Osteoblast (primary cell): Measurements from ENCODE around the gene SMG7. TPM values are rescaled to one million over a fixed set of nuclear protein-coding genes. Genes with fewer than 3 reads are reported as not detected.

Experiments used
- DNase-seq: peaks from one replicate; pipeline ENCODE4 v3.0.0; 2011; ENCODE audit warnings: low spot score, mixed read lengths; ENCODE audit not compliant: insufficient read length; ENCODE audit errors: missing footprints
- H2AFZ ChIP-seq: 2 replicates; pipeline ENCODE4 v1.6.0; 2011; ENCODE audit warnings: mild to moderate bottlenecking, low read length
- H3K27ac ChIP-seq: 2 replicates; pipeline ENCODE4 v1.5.1; 2011; ENCODE audit warnings: mild to moderate bottlenecking, low read depth, low read length, moderate library complexity
- H3K27me3 ChIP-seq: 2 replicates; pipeline ENCODE4 v1.6.0; 2012; ENCODE audit warnings: mild to moderate bottlenecking, control low read depth, inconsistent platforms, low read length, moderate library complexity; ENCODE audit not compliant: insufficient read depth
- H3K36me3 ChIP-seq: 2 replicates; pipeline ENCODE4 v1.5.1; 2011; ENCODE audit warnings: mild to moderate bottlenecking, low read length, control low read depth, moderate library complexity; ENCODE audit not compliant: insufficient read depth
- H3K4me1 ChIP-seq: 2 replicates; pipeline ENCODE4 v1.5.1; 2011; ENCODE audit warnings: mild to moderate bottlenecking, low read length, control low read depth, moderate library complexity; ENCODE audit not compliant: insufficient read depth
- H3K4me2 ChIP-seq: 2 replicates; pipeline ENCODE4 v1.6.0; 2011; ENCODE audit warnings: mild to moderate bottlenecking, low read length; ENCODE audit not compliant: insufficient read depth
- H3K4me3 ChIP-seq: fragments of 200-600 bp; sonication (generic); 3 replicates; pipeline ENCODE4 v1.5.1; 2012; ENCODE audit warnings: mild to moderate bottlenecking, low read length, inconsistent platforms; ENCODE audit not compliant: insufficient read depth
- H3K79me2 ChIP-seq: 2 replicates; pipeline ENCODE4 v1.6.0; 2012; ENCODE audit warnings: mild to moderate bottlenecking, low read length, control low read depth, inconsistent platforms; ENCODE audit not compliant: insufficient read depth
- H3K9me3 ChIP-seq: 2 replicates; pipeline ENCODE4 v1.5.1; 2011; ENCODE audit warnings: low read depth, low read length, control low read depth
- H4K20me1 ChIP-seq: 2 replicates; pipeline ENCODE4 v1.6.0; 2012; ENCODE audit warnings: mild to moderate bottlenecking, low read length, control low read depth; ENCODE audit not compliant: insufficient read depth
- CTCF ChIP-seq: IDR thresholded peaks from 2 replicates; pipeline ENCODE4 v1.5.1; 2011; ENCODE audit warnings: mild to moderate bottlenecking, low read depth, low read length, moderate library complexity; ENCODE audit errors: extremely low read depth
- total RNA-seq: library from RNA; depleted of rRNA; stranded (reverse); fragments of >200 nt; gene quantifications from 2 replicates; pipeline ENCODE4 v1.2.3, GENCODE V29; 2012

The SMG7 gene
- total RNA-seq, 1 donor, result 25.0 TPM

GRCh38 chr1:183457449-183457848, 14.8 kb upstream of the SMG7 start:
- no peak overlapping the region for H3K27ac ChIP-seq
- TF ChIP-seq CTCF, result no peak
- no peak overlapping the region for H3K4me2 ChIP-seq
- no peaks in the 10 kb centered on the region for H4K20me1 ChIP-seq
- no peak for DNase-seq
- no peak overlapping the region for H2AFZ ChIP-seq
- no peaks in the 10 kb centered on the region for H3K36me3 ChIP-seq
- no peak overlapping the region for H3K4me3 ChIP-seq
- peaks cover 10% of the 10 kb centered on the region for H3K27me3 ChIP-seq
- H3K4me1 ChIP-seq, result no peaks in the 10 kb centered on the region
- H3K9me3 ChIP-seq, result no peaks in the 10 kb centered on the region
- H3K79me2 ChIP-seq, result no peaks in the 10 kb centered on the region

GRCh38 chr1:183460596-183460995, 11.7 kb upstream of the SMG7 start:
- no peaks in the 10 kb centered on the region for H3K36me3 ChIP-seq
- H3K27ac ChIP-seq, result no peak overlapping the region
- no peak overlapping the region for H2AFZ ChIP-seq
- no peaks in the 10 kb centered on the region for H3K4me1 ChIP-seq
- H3K4me3 ChIP-seq, result no peak overlapping the region
- H3K4me2 ChIP-seq, result no peak overlapping the region
- H3K27me3 ChIP-seq, result peaks cover 24% of the 10 kb centered on the region
- TF ChIP-seq CTCF, result no peak
- H3K79me2 ChIP-seq, result no peaks in the 10 kb centered on the region
- no peaks in the 10 kb centered on the region for H3K9me3 ChIP-seq
- no peak for DNase-seq
- no peaks in the 10 kb centered on the region for H4K20me1 ChIP-seq

GRCh38 chr1:183461350-183461749, 10.9 kb upstream of the SMG7 start:
- no peak for DNase-seq
- Histone ChIP-seq H3K27ac (no peak overlapping the region), H3K4me3 (no peak overlapping the region), H3K36me3 (no peaks in the 10 kb centered on the region), H4K20me1 (no peaks in the 10 kb centered on the region), H2AFZ (no peak overlapping the region), H3K27me3 (peaks cover 26% of the 10 kb centered on the region), H3K79me2 (no peaks in the 10 kb centered on the region), H3K9me3 (no peaks in the 10 kb centered on the region), H3K4me2 (no peak overlapping the region), H3K4me1 (no peaks in the 10 kb centered on the region)
- no peak for TF ChIP-seq CTCF

GRCh38 chr1:183463566-183463965, 8.7 kb upstream of the SMG7 start:
- Histone ChIP-seq H3K79me2 (no peaks in the 10 kb centered on the region), H2AFZ (no peak overlapping the region), H3K4me1 (no peaks in the 10 kb centered on the region), H3K36me3 (no peaks in the 10 kb centered on the region), H3K27me3 (peaks cover 20% of the 10 kb centered on the region), H4K20me1 (no peaks in the 10 kb centered on the region), H3K27ac (no peak overlapping the region), H3K9me3 (no peaks in the 10 kb centered on the region), H3K4me2 (no peak overlapping the region), H3K4me3 (no peak overlapping the region)
- DNase-seq, result peak; percentile 18
- no peak for TF ChIP-seq CTCF
